Ascending aorta (tissue), 2 donors: ENCODE data around the gene NCS1. TPM values are rescaled to one million over a fixed set of nuclear protein-coding genes. Genes with fewer than 3 reads are reported as not detected.

Source experiments
- DNase-seq, 2 donors: peaks; one replicate each; pipeline ENCODE4 v3.0.0-alpha.2; 2019; ENCODE audit warnings: low spot score in 2 of 2
- H3K27ac ChIP-seq, 2 donors: fragments of 200-600 bp; sonication (generic); one replicate each; pipeline ENCODE4 v1.5.1; 2016 to 2017; ENCODE audit warnings: mild to moderate bottlenecking in 1 of 2
- H3K27me3 ChIP-seq: fragments of 200-600 bp; sonication (generic); one replicate; pipeline ENCODE4 v1.5.1; 2017
- H3K36me3 ChIP-seq, 2 donors: fragments of 200-600 bp; sonication (generic); one replicate each; pipeline ENCODE4 v1.5.1; 2016
- H3K4me1 ChIP-seq, 2 donors: fragments of 200-600 bp; sonication (generic); one replicate each; pipeline ENCODE4 v1.5.1; 2016 to 2017; ENCODE audit warnings: mild to moderate bottlenecking in 1 of 2
- H3K4me3 ChIP-seq, 2 donors: fragments of 200-600 bp; sonication (generic); one replicate each; pipeline ENCODE4 v1.5.1; 2016 to 2017; ENCODE audit warnings: mild to moderate bottlenecking in 1 of 2
- H3K9me3 ChIP-seq, 2 donors: fragments of 200-600 bp; sonication (generic); one replicate each; pipeline ENCODE4 v1.5.1; 2016
- intact Hi-C: fragments of 100-400 bp; cut with DNase I; formaldehyde crosslinking; loops from one replicate; pipeline ENCODE4 v1.15.1; 2023
- total RNA-seq: library from RNA; depleted of rRNA; stranded (reverse); fragments of >200 nt; gene quantifications from one replicate; pipeline ENCODE4 v1.1.0, GENCODE V29; 2016
- TF ChIP-seq, protein P1 (sequence below), 3 experiments: fragments of 200-600 bp in 2 of 3; fragments of 450-650 bp in 1 of 3; sonication (generic) in 2 of 3; IDR thresholded peaks; one replicate each; pipeline ENCODE4 v1.5.1; 2016 to 2019; ENCODE audit warnings: antibody characterized with exemption in 3 of 3, mild to moderate bottlenecking in 1 of 3, moderate library complexity in 1 of 3

Gene NCS1
- total RNA-seq, 1 donor from 2014 or later: 34.7 TPM

DNA sequence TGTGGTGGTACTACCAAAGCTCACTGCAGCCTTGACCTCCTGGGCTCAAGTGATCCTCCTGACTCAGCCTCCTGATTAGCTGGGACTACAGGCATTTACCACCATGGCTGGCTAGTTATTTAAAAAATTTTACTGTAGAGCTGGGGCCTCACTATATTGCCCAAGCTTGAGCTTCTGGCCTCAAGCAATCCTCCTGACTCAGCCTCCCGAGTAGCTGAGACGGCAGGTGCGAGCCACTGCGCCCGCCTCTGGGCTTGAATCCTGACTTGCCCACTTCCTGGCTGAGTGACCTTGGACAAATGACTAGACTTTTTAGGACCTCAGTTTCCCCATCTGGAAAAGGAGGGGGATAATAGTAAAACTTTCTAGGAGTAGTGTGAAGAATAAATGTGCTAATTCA, 32.1 kb downstream of the NCS1 start:
- H3K27me3 ChIP-seq: no peaks in the 10 kb centered on the region
- intact Hi-C loops: no loop called here
- peaks cover 15 to 34% of the 10 kb centered on the region in 2 donors for H3K4me1 ChIP-seq

DNA sequence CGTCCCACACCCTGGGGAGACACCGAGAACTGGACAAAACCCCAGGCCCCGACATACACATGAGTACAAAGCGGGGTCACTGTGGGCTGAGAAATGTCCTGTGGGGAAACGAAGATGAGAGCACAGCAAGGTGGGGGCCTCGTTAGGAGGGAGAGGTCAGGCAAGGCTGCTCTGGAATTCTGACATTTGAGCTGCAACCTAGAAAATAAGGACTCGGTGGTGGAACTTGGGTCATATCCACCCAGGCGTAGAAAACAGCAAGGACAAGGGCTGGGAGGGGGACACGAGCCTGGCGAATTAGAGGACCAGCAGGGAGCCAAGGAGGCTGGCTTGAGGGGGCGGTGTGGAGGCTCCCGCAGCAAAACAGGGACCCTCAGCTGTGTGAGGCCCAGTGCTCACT, 32.8 kb downstream of the NCS1 start:
- H3K9me3 ChIP-seq: no peaks in the 10 kb centered on the region
- H3K27ac ChIP-seq: no peak overlapping the region
- H3K4me3 ChIP-seq: no peak overlapping the region
- intact Hi-C loops: no loop called here
- DNase-seq: no peak
- peaks cover 15 to 32% of the 10 kb centered on the region in 2 donors for H3K4me1 ChIP-seq
- H3K27me3 ChIP-seq: no peaks in the 10 kb centered on the region
- H3K36me3 ChIP-seq: no peaks in the 10 kb centered on the region
- TF ChIP-seq, protein P1, sequence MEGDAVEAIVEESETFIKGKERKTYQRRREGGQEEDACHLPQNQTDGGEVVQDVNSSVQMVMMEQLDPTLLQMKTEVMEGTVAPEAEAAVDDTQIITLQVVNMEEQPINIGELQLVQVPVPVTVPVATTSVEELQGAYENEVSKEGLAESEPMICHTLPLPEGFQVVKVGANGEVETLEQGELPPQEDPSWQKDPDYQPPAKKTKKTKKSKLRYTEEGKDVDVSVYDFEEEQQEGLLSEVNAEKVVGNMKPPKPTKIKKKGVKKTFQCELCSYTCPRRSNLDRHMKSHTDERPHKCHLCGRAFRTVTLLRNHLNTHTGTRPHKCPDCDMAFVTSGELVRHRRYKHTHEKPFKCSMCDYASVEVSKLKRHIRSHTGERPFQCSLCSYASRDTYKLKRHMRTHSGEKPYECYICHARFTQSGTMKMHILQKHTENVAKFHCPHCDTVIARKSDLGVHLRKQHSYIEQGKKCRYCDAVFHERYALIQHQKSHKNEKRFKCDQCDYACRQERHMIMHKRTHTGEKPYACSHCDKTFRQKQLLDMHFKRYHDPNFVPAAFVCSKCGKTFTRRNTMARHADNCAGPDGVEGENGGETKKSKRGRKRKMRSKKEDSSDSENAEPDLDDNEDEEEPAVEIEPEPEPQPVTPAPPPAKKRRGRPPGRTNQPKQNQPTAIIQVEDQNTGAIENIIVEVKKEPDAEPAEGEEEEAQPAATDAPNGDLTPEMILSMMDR (IDR thresholded peaks at IDR 0.05): no peak

More for the DNA sequence above, 32.1 kb downstream of the NCS1 start:
- Histone ChIP-seq H3K36me3 (no peaks in the 10 kb centered on the region), H3K4me3 (no peak overlapping the region), H3K27ac (no peak overlapping the region), H3K9me3 (no peaks in the 10 kb centered on the region)
- no peak for DNase-seq
- TF ChIP-seq, protein P1 (IDR thresholded peaks at IDR 0.05): no peak

DNA sequence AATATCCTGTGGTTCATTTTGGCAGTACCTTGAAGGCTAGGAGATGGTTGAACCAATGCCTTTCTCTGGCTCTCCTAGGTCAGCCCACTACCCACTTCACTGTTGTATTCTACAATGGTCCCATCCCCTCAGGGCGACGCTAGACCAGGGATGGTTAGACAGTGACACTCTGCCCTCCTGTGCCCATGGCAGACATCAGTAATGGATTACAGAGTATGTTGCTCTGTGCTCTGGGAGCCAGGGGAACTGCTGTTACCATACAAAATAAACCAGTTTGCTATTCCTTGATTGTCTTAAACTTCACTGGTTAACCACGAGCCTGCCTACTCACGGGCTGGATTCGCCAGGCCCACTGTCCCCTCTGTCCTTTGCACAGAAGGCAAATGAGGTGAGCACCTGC, 33.7 kb downstream of the NCS1 start:
- peaks cover 10 to 26% of the 10 kb centered on the region in 2 donors for H3K4me1 ChIP-seq
- TF ChIP-seq, protein P1 (IDR thresholded peaks at IDR 0.05): no peak
- no peaks in the 10 kb centered on the region for H3K36me3 ChIP-seq
- no peak overlapping the region for H3K4me3 ChIP-seq
- no peaks in the 10 kb centered on the region for H3K9me3 ChIP-seq
- peak overlapping the region in 1 of 2 donors; percentile 91 for H3K27ac ChIP-seq
- H3K27me3 ChIP-seq: no peaks in the 10 kb centered on the region
- no peak for DNase-seq
- intact Hi-C loops: no loop called here

DNA sequence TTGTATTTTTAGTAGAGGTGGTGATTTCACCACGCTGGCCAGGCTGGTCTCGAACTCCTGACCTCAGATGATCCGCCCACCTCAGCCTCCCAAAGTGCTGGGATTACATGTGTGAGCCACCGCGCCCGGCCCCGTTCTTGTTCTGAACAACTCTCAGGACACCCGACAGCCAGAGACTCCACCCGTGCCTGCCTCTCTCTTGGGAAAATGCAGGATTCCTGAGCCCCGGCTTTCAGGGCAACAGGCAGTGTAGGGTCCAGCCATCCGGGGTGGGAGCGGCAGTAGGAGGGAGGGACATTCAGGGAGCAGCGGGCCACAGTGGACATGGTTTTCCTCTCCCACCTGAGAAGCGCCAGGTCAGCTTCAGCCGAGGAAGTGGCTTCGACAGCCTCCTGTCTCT, 34.4 kb downstream of the NCS1 start:
- peak overlapping the region; percentile 68 to 91 for H3K27ac ChIP-seq
- intact Hi-C loops: no loop called here
- no peak for DNase-seq
- H3K4me1 ChIP-seq: peaks cover 5 to 22% of the 10 kb centered on the region in 2 donors
- H3K9me3 ChIP-seq: no peaks in the 10 kb centered on the region
- TF ChIP-seq, protein P1 (IDR thresholded peaks at IDR 0.05): no peak
- H3K4me3 ChIP-seq: no peak overlapping the region
- no peaks in the 10 kb centered on the region for H3K36me3 ChIP-seq
- no peaks in the 10 kb centered on the region for H3K27me3 ChIP-seq

DNA sequence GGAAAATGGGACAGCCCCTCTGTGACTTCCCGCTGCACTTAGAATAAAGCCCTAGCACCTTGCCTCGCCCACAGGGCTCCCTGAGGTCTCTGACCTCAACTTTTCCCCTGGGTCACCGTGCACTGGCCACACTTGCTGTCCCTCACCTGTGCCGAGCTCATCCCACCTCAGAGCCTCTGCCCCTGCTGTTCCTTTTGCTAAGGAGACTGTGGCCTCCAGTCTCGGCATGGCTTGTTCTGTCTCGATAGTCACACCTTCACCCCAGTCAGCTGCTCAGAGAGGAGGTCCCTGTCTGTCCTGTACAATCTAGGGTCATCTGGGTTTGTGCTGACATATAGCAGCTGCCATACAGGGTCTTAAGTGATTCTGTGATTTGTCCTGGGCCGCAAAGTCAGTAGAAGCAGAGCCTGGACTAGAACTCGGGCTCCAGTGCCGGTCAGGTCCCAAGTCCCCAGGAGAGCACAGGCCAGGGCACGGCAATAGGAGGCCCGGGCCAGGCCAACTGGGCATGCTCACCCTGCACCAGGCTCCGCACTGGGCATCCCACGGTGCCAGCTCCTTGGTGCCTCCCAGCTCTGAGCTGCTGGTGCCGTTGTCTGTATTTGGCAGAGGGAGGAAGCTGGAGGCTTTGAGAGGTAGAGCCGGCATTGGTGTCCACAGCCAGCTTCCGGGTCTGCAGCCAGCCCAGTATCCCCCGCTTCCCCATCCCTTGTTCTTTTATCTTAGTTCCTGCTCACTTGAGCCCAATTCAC, 35.2 kb downstream of the NCS1 start:
- no peak for DNase-seq
- H3K36me3 ChIP-seq: no peaks in the 10 kb centered on the region
- H3K27ac ChIP-seq: peak overlapping the region; percentile 68 to 91
- intact Hi-C loops: no loop called here
- peaks cover 5 to 21% of the 10 kb centered on the region in 2 donors for H3K4me1 ChIP-seq
- TF ChIP-seq, protein P1 (IDR thresholded peaks at IDR 0.05): no peak
- H3K27me3 ChIP-seq: no peaks in the 10 kb centered on the region
- no peak overlapping the region for H3K4me3 ChIP-seq
- no peaks in the 10 kb centered on the region for H3K9me3 ChIP-seq
